Ascending aorta (tissue), 2 donors: Measurements from ENCODE around the gene SREBF1. TPM values are rescaled to one million over a fixed set of nuclear protein-coding genes. Genes with fewer than 3 reads are reported as not detected.

ENCODE experiments used
- DNase-seq, 2 donors: peaks; one replicate each; pipeline ENCODE4 v3.0.0-alpha.2; 2019; ENCODE audit warnings: low spot score in 2 of 2
- H3K27ac ChIP-seq, 2 donors: fragments of 200-600 bp; sonication (generic); one replicate each; pipeline ENCODE4 v1.5.1; 2016 to 2017; ENCODE audit warnings: mild to moderate bottlenecking in 1 of 2
- H3K27me3 ChIP-seq: fragments of 200-600 bp; sonication (generic); one replicate; pipeline ENCODE4 v1.5.1; 2017
- H3K36me3 ChIP-seq, 2 donors: fragments of 200-600 bp; sonication (generic); one replicate each; pipeline ENCODE4 v1.5.1; 2016
- H3K4me1 ChIP-seq, 2 donors: fragments of 200-600 bp; sonication (generic); one replicate each; pipeline ENCODE4 v1.5.1; 2016 to 2017; ENCODE audit warnings: mild to moderate bottlenecking in 1 of 2
- H3K4me3 ChIP-seq, 2 donors: fragments of 200-600 bp; sonication (generic); one replicate each; pipeline ENCODE4 v1.5.1; 2016 to 2017; ENCODE audit warnings: mild to moderate bottlenecking in 1 of 2
- H3K9me3 ChIP-seq, 2 donors: fragments of 200-600 bp; sonication (generic); one replicate each; pipeline ENCODE4 v1.5.1; 2016
- CTCF ChIP-seq, 3 experiments: fragments of 200-600 bp in 2 of 3; fragments of 450-650 bp in 1 of 3; sonication (generic) in 2 of 3; IDR thresholded peaks; one replicate each; pipeline ENCODE4 v1.5.1; 2016 to 2019; ENCODE audit warnings: antibody characterized with exemption in 3 of 3, mild to moderate bottlenecking in 1 of 3, moderate library complexity in 1 of 3
- intact Hi-C: fragments of 100-400 bp; cut with DNase I; formaldehyde crosslinking; loops from one replicate; pipeline ENCODE4 v1.15.1; 2023
- total RNA-seq: library from RNA; depleted of rRNA; stranded (reverse); fragments of >200 nt; gene quantifications from one replicate; pipeline ENCODE4 v1.1.0, GENCODE V29; 2016

SREBF1 gene
- total RNA-seq, 1 donor from 2014 or later: 141 TPM

- no peaks in the 10 kb centered on the region for H3K9me3 ChIP-seq
- H3K4me3 ChIP-seq: peak overlapping the region; percentile 51 to 62
- peak overlapping the region; percentile 64 to 72 for H3K27ac ChIP-seq
- intact Hi-C loops: loop anchor here (1.0 kb wide), 3 partner anchors 13 to 149 kb away; partner anchors contain the start of genes DRC3, SREBF1 and TOM1L2
- H3K27me3 ChIP-seq: no peaks in the 10 kb centered on the region
- TF ChIP-seq CTCF (IDR thresholded peaks at IDR 0.05): no peak
- H3K36me3 ChIP-seq: peaks cover 0 to 13% of the 10 kb centered on the region in 2 donors
- peaks cover 37 to 38% of the 10 kb centered on the region in 2 donors for H3K4me1 ChIP-seq
- DNase-seq: peak; percentile 19 to 87
These were observed 13.2 kb downstream of the SREBF1 start for GRCh38 chr17:17823433-17824118.

- Histone ChIP-seq H3K36me3 (peaks cover under 1 to 13% of the 10 kb centered on the region in 2 donors), H3K4me1 (peaks cover 37 to 38% of the 10 kb centered on the region in 2 donors), H3K9me3 (no peaks in the 10 kb centered on the region), H3K27me3 (no peaks in the 10 kb centered on the region), H3K27ac (peak overlapping the region; percentile 50 to 65), H3K4me3 (peak overlapping the region; percentile 51 to 62)
- intact Hi-C loops: loop anchor here (1.0 kb wide), 3 partner anchors 14 to 150 kb away; partner anchors contain the start of genes DRC3, SREBF1 and TOM1L2
- no peak for TF ChIP-seq CTCF (IDR thresholded peaks at IDR 0.05)
- no peak for DNase-seq
These were observed 14.2 kb downstream of the SREBF1 start for GRCh38 chr17:17822616-17823015.

GRCh38 chr17:17822189-17822588 lies 14.6 kb downstream of the SREBF1 start:
- H3K4me3 ChIP-seq: peak overlapping the region; percentile 51 to 62
- H3K27ac ChIP-seq: peak overlapping the region; percentile 50 to 65
- H3K27me3 ChIP-seq: no peaks in the 10 kb centered on the region
- no peaks in the 10 kb centered on the region for H3K9me3 ChIP-seq
- peaks cover 4 to 13% of the 10 kb centered on the region in 2 donors for H3K36me3 ChIP-seq
- TF ChIP-seq CTCF (IDR thresholded peaks at IDR 0.05): no peak
- intact Hi-C loops: no loop called here
- DNase-seq: no peak
- H3K4me1 ChIP-seq: peaks cover 37 to 38% of the 10 kb centered on the region in 2 donors

- Histone ChIP-seq H3K4me3 (no peak overlapping the region), H3K4me1 (peaks cover 33 to 34% of the 10 kb centered on the region in 2 donors), H3K27me3 (no peaks in the 10 kb centered on the region), H3K9me3 (no peaks in the 10 kb centered on the region), H3K36me3 (peaks cover 13 to 14% of the 10 kb centered on the region in 2 donors), H3K27ac (no peak overlapping the region)
- no peak for DNase-seq
- no peak for TF ChIP-seq CTCF (IDR thresholded peaks at IDR 0.05)
- intact Hi-C loops: no loop called here
These were observed 16.2 kb downstream of the SREBF1 start for GRCh38 chr17:17820463-17821158.

- DNase-seq: no peak
- intact Hi-C loops: no loop called here
- Histone ChIP-seq H3K4me1 (peaks cover 29% of the 10 kb centered on the region in 2 donors), H3K27ac (no peak overlapping the region), H3K36me3 (peaks cover 13 to 14% of the 10 kb centered on the region in 2 donors), H3K4me3 (no peak overlapping the region), H3K27me3 (no peaks in the 10 kb centered on the region), H3K9me3 (no peaks in the 10 kb centered on the region)
- TF ChIP-seq CTCF (IDR thresholded peaks at IDR 0.05): no peak
These were observed 16.7 kb downstream of the SREBF1 start for GRCh38 chr17:17820046-17820445.
